Fibroblast of skin of right biceps (primary cell): ENCODE data around the gene PRRX1.

Experiments used
- DNase-seq: peaks from one replicate; pipeline ENCODE4 v3.0.0-alpha.2; 2013

Gene PRRX1

DNA sequence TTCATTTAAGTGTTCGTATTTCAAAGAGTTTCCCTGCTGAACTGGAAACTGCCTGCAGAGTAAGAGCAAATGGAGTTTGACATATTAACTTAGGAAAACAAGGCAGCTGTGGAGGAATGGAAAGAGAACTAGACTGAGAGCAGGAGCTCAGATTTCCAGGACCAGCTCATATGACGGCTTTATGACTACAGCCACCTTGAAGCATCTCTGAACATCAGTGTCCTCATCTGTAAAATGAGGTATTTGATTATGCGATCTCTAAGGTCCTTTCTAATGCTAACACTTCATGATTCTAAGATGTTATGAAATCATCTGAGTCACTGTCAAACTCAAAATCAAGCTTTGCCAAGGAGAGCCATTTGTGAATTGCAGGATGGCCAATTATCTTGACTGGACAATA, 112.3 kb downstream of the PRRX1 start:
- DNase-seq = no peak

GRCh38 chr1:170776777-170777176, 112.8 kb downstream of the PRRX1 start:
- DNase-seq = no peak
